Bronchial epithelial cell (primary cell): ENCODE results near the gene ITGBL1. TPM values are rescaled to one million over a fixed set of nuclear protein-coding genes. Genes with fewer than 3 reads are reported as not detected.

Source experiments
- DNase-seq: peaks from one replicate; pipeline ENCODE4 v3.0.0-alpha.2; 2010; ENCODE audit warnings: low read depth
- FAIRE-seq: peaks from 2 replicates; lab custom pipeline; 2011; peaks lifted over from hg19 to GRCh38; lab: Jason Lieb, UNC
- H3K27me3 ChIP-seq: 2 replicates; pipeline ENCODE4 v1.5.1; 2011; ENCODE audit warnings: low read length; ENCODE audit not compliant: control insufficient read depth, insufficient read depth
- H3K36me3 ChIP-seq: 2 replicates; pipeline ENCODE4 v1.5.1; 2011; ENCODE audit warnings: low read length; ENCODE audit not compliant: control insufficient read depth, insufficient read depth
- H3K4me3 ChIP-seq: 2 replicates; pipeline ENCODE4 v1.5.1; 2011; ENCODE audit warnings: mild to moderate bottlenecking, low read depth, low read length, control low read depth
- total RNA-seq: library from RNA; depleted of rRNA; stranded (reverse); fragments of >200 nt; gene quantifications from 2 replicates; pipeline ENCODE4 v1.2.1, GENCODE V29; 2014
- TF ChIP-seq, protein P1 (sequence below): IDR thresholded peaks from 2 replicates; pipeline ENCODE4 v1.5.1; 2011; ENCODE audit warnings: mild to moderate bottlenecking, moderate library complexity, low read length, control low read depth, inconsistent platforms; ENCODE audit not compliant: insufficient read depth, severe bottlenecking

ITGBL1 gene, protein sequence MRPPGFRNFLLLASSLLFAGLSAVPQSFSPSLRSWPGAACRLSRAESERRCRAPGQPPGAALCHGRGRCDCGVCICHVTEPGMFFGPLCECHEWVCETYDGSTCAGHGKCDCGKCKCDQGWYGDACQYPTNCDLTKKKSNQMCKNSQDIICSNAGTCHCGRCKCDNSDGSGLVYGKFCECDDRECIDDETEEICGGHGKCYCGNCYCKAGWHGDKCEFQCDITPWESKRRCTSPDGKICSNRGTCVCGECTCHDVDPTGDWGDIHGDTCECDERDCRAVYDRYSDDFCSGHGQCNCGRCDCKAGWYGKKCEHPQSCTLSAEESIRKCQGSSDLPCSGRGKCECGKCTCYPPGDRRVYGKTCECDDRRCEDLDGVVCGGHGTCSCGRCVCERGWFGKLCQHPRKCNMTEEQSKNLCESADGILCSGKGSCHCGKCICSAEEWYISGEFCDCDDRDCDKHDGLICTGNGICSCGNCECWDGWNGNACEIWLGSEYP
- 0.13 and 1.1 TPM in 2 replicates for total RNA-seq

DNA sequence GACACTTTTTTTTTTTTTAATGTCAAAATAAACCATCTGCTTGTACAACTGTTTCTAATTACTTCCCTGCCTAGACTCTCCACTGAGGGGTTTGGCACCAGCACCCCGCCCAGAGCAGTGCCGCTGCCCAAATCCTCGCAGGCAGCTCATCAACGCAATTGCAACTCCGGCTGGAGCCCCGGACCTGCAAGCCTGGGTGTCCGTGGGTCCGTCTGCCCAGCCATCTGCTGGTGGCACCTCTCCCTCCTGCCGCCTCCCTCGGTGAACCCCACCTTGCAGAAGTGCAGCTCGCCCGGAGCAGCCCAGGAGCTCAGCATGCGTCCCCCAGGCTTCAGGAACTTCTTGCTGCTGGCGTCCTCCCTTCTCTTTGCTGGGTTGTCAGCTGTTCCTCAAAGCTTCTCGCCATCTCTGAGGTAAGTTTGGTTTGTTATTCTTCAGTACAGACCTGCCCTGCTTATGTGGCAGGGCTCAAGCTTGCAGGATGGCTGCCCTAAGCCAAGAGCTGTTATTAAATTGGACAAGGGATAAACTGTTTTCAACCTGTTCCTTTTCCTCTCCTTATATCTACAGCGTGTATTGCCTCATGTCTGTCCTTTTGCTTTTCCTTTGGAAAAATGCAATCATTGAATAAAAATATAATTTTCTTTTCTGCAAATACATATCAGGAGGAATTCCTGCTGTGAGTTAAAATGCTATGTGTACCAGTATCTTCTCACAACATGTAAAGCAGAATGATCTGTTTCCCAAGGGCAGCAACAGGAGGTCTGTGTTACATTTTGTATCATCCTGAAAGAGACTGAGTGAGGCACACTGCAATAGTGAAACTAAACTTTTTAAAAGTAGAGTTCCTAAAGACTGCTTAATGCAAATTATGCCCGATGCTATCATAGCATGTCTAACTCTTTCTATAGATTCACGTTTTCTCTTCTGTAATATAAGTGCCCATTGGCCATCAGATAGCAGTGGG lies at the start of gene ITGBL1:
Gene ITGBL1 (plus strand): TSS at position 157 of the 967 bp plus-strand sequence. CDS start 159 bp downstream, at position 316.
- Histone ChIP-seq H3K36me3 (no peaks in the 10 kb centered on the region), H3K4me3 (peak within 1 kb of the TSS; percentile 34), H3K27me3 (no peaks in the 10 kb centered on the region)
- no peak for FAIRE-seq
- DNase-seq = no peak
- TF ChIP-seq, protein P1, sequence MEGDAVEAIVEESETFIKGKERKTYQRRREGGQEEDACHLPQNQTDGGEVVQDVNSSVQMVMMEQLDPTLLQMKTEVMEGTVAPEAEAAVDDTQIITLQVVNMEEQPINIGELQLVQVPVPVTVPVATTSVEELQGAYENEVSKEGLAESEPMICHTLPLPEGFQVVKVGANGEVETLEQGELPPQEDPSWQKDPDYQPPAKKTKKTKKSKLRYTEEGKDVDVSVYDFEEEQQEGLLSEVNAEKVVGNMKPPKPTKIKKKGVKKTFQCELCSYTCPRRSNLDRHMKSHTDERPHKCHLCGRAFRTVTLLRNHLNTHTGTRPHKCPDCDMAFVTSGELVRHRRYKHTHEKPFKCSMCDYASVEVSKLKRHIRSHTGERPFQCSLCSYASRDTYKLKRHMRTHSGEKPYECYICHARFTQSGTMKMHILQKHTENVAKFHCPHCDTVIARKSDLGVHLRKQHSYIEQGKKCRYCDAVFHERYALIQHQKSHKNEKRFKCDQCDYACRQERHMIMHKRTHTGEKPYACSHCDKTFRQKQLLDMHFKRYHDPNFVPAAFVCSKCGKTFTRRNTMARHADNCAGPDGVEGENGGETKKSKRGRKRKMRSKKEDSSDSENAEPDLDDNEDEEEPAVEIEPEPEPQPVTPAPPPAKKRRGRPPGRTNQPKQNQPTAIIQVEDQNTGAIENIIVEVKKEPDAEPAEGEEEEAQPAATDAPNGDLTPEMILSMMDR = no peak

DNA sequence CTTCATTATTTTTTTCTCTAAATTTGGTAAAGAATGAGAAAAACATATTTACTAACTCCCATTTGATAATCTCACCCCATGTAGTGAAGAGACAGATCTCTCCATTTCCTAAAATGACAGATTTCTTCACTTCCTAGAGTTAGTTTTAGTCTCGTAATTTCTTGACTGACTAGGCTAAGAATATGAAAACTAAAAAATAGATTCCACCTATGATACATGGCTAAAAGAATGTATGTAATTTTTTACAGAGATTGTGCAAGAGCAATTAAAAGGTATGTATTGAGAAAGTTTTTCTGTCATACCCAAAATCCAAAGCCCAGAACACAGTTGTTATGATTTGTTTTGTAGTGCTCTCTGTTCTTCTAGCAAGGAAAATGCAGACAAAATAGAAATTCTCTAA lies 45.7 kb upstream of the ITGBL1 start:
- Histone ChIP-seq H3K4me3 (no peak overlapping the region), H3K36me3 (no peaks in the 10 kb centered on the region), H3K27me3 (no peaks in the 10 kb centered on the region)
- TF ChIP-seq, protein P1 = no peak
- DNase-seq (peak; percentile 35), FAIRE-seq (no peak)

DNA sequence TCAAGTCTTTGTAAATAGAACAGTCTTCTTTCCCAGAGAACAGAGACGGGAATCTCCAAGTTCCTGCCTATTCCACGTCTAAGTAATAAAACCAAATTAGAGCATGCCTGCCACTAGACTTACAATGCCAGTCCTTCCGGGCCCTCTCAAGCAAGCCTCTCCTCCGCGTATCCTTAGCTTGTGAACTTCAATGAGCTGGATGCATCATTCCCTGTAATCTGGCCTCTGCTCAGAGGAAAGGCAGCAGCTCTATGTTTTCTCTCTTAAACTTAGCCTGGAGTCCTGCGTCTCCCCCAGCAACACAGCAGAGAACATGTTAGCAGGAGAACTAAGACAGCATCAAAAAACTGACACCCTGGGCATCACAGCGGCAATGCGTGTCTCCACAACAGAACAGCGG lies 44.3 kb upstream of the ITGBL1 start:
- DNase-seq (no peak), FAIRE-seq (no peak)
- no peak overlapping the region for H3K4me3 ChIP-seq
- TF ChIP-seq, protein P1 = no peak
- no peaks in the 10 kb centered on the region for H3K36me3 ChIP-seq
- no peaks in the 10 kb centered on the region for H3K27me3 ChIP-seq

DNA sequence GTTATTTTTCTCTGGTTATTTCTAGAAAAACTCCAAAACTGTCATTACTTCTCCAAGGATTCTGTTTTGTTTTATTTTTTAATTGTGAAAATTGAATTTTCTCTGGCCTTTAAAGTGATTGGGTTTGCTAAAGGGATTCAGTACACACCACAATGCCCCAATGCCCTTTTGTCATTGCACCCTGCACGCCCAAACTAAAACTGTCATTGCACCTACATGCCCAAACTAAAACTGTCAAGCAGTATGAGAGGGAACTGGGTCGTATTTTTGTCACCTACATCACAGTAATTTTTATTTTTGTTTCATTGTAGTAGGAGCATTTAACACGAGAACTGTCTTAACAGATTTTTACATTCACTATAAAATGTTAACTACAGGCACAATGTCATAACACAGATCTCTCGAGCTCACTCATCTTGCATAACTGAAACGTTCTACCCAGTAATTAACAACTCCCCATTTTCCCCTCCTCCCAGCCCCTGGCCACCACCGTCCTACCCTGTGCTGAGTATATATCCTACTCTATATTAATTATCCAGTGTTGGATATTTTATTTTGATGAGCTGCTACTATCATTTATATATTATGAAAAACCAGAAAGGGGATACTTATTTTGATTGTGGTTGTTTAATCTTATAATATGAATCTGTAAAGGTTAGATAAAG lies 43.4 kb upstream of the ITGBL1 start:
- no peak overlapping the region for H3K4me3 ChIP-seq
- no peak for DNase-seq
- H3K36me3 ChIP-seq = no peaks in the 10 kb centered on the region
- no peak for FAIRE-seq
- TF ChIP-seq, protein P1 = no peak
- no peaks in the 10 kb centered on the region for H3K27me3 ChIP-seq

DNA sequence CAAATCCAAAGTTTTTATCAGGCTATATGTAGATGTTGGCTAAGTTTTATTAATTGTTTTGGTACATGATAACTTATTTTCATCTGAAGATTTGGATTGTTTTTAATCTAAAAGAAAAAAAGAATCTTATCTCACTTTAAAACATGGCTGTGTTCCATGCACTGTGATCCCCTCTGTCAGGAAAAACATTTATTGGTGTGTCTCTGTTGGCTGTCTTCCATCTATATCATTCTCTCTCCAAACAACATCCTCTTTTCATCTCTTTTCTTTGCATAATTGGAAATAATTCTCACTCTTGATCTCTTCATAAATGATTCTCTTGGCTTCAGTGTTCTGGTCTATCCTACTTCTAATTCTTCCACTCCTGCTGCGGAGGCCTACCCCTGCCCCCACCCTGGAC lies 40.4 kb upstream of the ITGBL1 start:
- no peaks in the 10 kb centered on the region for H3K27me3 ChIP-seq
- TF ChIP-seq, protein P1 = no peak
- H3K4me3 ChIP-seq = no peak overlapping the region
- no peak for FAIRE-seq
- H3K36me3 ChIP-seq = no peaks in the 10 kb centered on the region
- DNase-seq = no peak
